PFSK-1 (cell line): ENCODE measurements around the gene MAP3K4.

Experiments
- POLR2AphosphoS5 ChIP-seq: IDR thresholded peaks from 2 replicates; pipeline ENCODE4 v1.6.1; 2012; ENCODE audit warnings: low read depth, mild to moderate bottlenecking, control low read depth, low read length, moderate library complexity
- SIN3A ChIP-seq: IDR thresholded peaks from 2 replicates; pipeline ENCODE4 v1.6.1; 2012; ENCODE audit warnings: mild to moderate bottlenecking, low read length, moderate library complexity, borderline replicate concordance; ENCODE audit not compliant: insufficient read depth
- TAF1 ChIP-seq: IDR thresholded peaks from 2 replicates; pipeline ENCODE4 v1.6.1; 2012; ENCODE audit warnings: low read length, control low read depth, borderline replicate concordance; ENCODE audit not compliant: insufficient read depth
- TF ChIP-seq, protein P1 (sequence below), 2 experiments: IDR thresholded peaks; 2 replicates each; pipeline versions ENCODE4 v1.6.1 to v1.8.0; 2011 to 2012; ENCODE audit warnings: low read depth in 2 of 2, low read length in 2 of 2, control low read depth in 1 of 2, inconsistent platforms in 1 of 2, mild to moderate bottlenecking in 1 of 2, moderate library complexity in 1 of 2; ENCODE audit not compliant: insufficient read depth in 1 of 2

DNA sequence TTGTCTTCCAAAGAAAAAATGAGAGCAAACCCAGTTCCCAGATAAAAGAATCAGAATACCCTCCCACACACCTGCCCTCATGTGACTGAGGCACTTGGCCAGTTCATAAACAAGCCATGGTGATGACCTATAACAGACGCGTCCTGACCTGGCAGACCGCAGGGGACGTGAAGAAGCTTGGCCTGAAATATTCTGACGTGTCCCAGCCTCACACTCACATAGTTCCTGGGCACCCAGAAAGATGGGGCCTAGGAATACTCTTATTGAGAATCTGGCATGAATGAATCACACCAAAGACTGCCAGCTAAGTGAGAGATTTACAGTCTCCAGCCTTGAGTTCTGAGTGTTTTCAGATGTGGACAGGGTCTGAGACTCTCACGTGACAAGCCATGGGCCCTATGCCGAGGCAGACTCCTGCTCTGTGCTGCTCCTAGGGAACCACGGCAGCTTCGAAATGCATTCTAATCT, 17.2 kb upstream of the MAP3K4 start:
- TF ChIP-seq, protein P1, sequence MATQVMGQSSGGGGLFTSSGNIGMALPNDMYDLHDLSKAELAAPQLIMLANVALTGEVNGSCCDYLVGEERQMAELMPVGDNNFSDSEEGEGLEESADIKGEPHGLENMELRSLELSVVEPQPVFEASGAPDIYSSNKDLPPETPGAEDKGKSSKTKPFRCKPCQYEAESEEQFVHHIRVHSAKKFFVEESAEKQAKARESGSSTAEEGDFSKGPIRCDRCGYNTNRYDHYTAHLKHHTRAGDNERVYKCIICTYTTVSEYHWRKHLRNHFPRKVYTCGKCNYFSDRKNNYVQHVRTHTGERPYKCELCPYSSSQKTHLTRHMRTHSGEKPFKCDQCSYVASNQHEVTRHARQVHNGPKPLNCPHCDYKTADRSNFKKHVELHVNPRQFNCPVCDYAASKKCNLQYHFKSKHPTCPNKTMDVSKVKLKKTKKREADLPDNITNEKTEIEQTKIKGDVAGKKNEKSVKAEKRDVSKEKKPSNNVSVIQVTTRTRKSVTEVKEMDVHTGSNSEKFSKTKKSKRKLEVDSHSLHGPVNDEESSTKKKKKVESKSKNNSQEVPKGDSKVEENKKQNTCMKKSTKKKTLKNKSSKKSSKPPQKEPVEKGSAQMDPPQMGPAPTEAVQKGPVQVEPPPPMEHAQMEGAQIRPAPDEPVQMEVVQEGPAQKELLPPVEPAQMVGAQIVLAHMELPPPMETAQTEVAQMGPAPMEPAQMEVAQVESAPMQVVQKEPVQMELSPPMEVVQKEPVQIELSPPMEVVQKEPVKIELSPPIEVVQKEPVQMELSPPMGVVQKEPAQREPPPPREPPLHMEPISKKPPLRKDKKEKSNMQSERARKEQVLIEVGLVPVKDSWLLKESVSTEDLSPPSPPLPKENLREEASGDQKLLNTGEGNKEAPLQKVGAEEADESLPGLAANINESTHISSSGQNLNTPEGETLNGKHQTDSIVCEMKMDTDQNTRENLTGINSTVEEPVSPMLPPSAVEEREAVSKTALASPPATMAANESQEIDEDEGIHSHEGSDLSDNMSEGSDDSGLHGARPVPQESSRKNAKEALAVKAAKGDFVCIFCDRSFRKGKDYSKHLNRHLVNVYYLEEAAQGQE (IDR thresholded peaks at IDR 0.05; ENCODE audit: insufficient read depth in 1 of 2, low read depth in 2 of 2, low read length in 2 of 2) = no peak
- TF ChIP-seq POLR2AphosphoS5 (no peak), TAF1 (no peak), SIN3A (no peak)
